ENCODE measurements around the gene KNDC1. TPM values are rescaled to one million over a fixed set of nuclear protein-coding genes. Genes with fewer than 3 reads are reported as not detected.

The KNDC1 gene
- total and polyA plus RNA-seq, 2 of the 4 experiments (the other 2 are of a cell fraction): 0.18 to 1.1 TPM

DNA sequence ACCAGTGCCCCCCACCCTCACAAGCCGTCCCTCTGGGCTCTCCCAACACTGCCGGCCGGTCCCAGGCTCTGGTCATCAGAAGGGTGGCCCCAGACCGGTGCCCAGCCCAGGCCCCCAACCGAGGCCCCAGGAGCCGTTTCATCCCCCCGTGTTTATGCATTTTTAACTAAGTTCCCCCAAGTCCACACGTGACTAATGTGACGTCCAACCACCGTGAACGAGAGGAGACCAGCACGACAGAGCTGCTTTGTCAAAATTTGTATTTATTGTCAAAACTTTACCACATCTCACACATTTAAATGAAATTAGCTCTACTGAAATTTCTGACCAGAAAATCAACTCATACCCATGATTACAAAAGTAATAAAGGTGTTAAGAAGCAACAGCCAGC, 86.2 kb downstream of the KNDC1 start:
- no peak for ATAC-seq (ENCODE audit: low read depth)
- in situ Hi-C loops (cut with MboI; ENCODE audit: low sequenced_read_pairs): no loop called here
- H4K5ac ChIP-seq (ENCODE audit: low read depth, low read length): no peak overlapping the region

More for the DNA sequence above, 86.2 kb downstream of the KNDC1 start:
- no peak overlapping the region for H2BK20ac ChIP-seq (ENCODE audit: low read depth, low read length)
- no peak overlapping the region for H4K8ac ChIP-seq (ENCODE audit: low read depth in 2 of 2, low read length in 2 of 2)
- no peak overlapping the region for H3K27ac ChIP-seq (ENCODE audit: insufficient read depth, low read length)
- H3K4ac ChIP-seq (ENCODE audit: low read depth, low read length): no peak overlapping the region
- no peak overlapping the region for H3K56ac ChIP-seq (ENCODE audit: extremely low read depth, insufficient read depth, low read length)
- no peaks in the 10 kb centered on the region; the same call in 1 of the 2 replicates for H4K20me1 ChIP-seq (ENCODE audit: insufficient read depth, low read length)
- no peak for DNase-seq
- no peak overlapping the region for H2BK15ac ChIP-seq (ENCODE audit: low read depth, low read length)
- H3K27me3 ChIP-seq (ENCODE audit: control insufficient read depth, insufficient read depth, low read length): peaks cover 26% of the 10 kb centered on the region
- H4K91ac ChIP-seq (ENCODE audit: insufficient read depth, low read depth, low read length): no peak overlapping the region
- H3K4me3 ChIP-seq (ENCODE audit: insufficient read depth, low read depth, low read length): no peak overlapping the region
- POLR2A ChIA-PET (ENCODE audit: unreplicated experiment): no interaction called here
- H2AK5ac ChIP-seq (ENCODE audit: low read depth, low read length): no peak overlapping the region
- dilution Hi-C loops (cut with HindIII; ENCODE audit: low sequenced_read_pairs, unreplicated experiment): no loop called here
- no peak overlapping the region for H2BK5ac ChIP-seq (ENCODE audit: low read depth, low read length, poor library complexity, severe bottlenecking)
- no TSS peak for BruUV-seq (replicated peaks)
- no peak overlapping the region for H2BK120ac ChIP-seq (ENCODE audit: low read depth, low read length)
- H3K79me1 ChIP-seq (ENCODE audit: low read depth in 1 of 2, low read length in 2 of 2): no peaks in the 10 kb centered on the region
- no peaks in the 10 kb centered on the region for H3K4me1 ChIP-seq (ENCODE audit: control insufficient read depth, insufficient read depth, low read length)
- H3K23ac ChIP-seq (ENCODE audit: low read depth, low read length): no peak overlapping the region
- H3K18ac ChIP-seq (ENCODE audit: low read depth, low read length): no peak overlapping the region
- peaks cover 4% of the 10 kb centered on the region for H3K9me1 ChIP-seq (ENCODE audit: insufficient read depth, low read length)
- no peak overlapping the region for H3K4me2 ChIP-seq (ENCODE audit: low read depth, low read length)
- H3K36me3 ChIP-seq (ENCODE audit: control insufficient read depth, insufficient read depth, low read length): no peaks in the 10 kb centered on the region
- 52% methylated on average over 5 of the region's 12 CpGs; no CpG with 5 or more reads in 1 of the 2 experiments for WGBS, 2 experiments (ENCODE audit: extremely low coverage in 2 of 2, insufficient read length in 1 of 2)
- no peak overlapping the region for H3K14ac ChIP-seq (replicated peaks; ENCODE audit: low read depth, low read length)
- no peak overlapping the region for H3K9ac ChIP-seq (ENCODE audit: low read depth, low read length)
- no peak overlapping the region for H2AFZ ChIP-seq (replicated peaks; ENCODE audit: low read length, poor library complexity)
- no peak for TF ChIP-seq NFE2L2 (IDR thresholded peaks at IDR 0.05; ENCODE audit: low read depth, low read length)
- TF ChIP-seq BHLHE40 (IDR thresholded peaks at IDR 0.05; ENCODE audit: low read depth, low read length): no peak
- TF ChIP-seq, protein P1, sequence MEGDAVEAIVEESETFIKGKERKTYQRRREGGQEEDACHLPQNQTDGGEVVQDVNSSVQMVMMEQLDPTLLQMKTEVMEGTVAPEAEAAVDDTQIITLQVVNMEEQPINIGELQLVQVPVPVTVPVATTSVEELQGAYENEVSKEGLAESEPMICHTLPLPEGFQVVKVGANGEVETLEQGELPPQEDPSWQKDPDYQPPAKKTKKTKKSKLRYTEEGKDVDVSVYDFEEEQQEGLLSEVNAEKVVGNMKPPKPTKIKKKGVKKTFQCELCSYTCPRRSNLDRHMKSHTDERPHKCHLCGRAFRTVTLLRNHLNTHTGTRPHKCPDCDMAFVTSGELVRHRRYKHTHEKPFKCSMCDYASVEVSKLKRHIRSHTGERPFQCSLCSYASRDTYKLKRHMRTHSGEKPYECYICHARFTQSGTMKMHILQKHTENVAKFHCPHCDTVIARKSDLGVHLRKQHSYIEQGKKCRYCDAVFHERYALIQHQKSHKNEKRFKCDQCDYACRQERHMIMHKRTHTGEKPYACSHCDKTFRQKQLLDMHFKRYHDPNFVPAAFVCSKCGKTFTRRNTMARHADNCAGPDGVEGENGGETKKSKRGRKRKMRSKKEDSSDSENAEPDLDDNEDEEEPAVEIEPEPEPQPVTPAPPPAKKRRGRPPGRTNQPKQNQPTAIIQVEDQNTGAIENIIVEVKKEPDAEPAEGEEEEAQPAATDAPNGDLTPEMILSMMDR (conservative IDR thresholded peaks at IDR 0.05; ENCODE audit: low read depth, low read length): no peak
- no peak for TF ChIP-seq CHD1 (IDR thresholded peaks at IDR 0.05; ENCODE audit: low read depth, low read length)
- no peak for TF ChIP-seq FOS (IDR thresholded peaks at IDR 0.05; ENCODE audit: low read depth, low read length)
- no peak for TF ChIP-seq CEBPB (IDR thresholded peaks at IDR 0.05; ENCODE audit: low read depth, low read length)
- TF ChIP-seq RCOR1 (IDR thresholded peaks at IDR 0.05; ENCODE audit: insufficient replicate concordance, low read length): no peak
- TF ChIP-seq, protein P2, sequence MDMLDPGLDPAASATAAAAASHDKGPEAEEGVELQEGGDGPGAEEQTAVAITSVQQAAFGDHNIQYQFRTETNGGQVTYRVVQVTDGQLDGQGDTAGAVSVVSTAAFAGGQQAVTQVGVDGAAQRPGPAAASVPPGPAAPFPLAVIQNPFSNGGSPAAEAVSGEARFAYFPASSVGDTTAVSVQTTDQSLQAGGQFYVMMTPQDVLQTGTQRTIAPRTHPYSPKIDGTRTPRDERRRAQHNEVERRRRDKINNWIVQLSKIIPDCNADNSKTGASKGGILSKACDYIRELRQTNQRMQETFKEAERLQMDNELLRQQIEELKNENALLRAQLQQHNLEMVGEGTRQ (IDR thresholded peaks at IDR 0.05; ENCODE audit: low read depth, low read length): no peak
- TF ChIP-seq SMC3 (IDR thresholded peaks at IDR 0.05; ENCODE audit: low read depth, low read length): no peak
- no peak for TF ChIP-seq MXI1 (IDR thresholded peaks at IDR 0.05; ENCODE audit: borderline replicate concordance, low read depth, low read length)
- TF ChIP-seq, protein P3, sequence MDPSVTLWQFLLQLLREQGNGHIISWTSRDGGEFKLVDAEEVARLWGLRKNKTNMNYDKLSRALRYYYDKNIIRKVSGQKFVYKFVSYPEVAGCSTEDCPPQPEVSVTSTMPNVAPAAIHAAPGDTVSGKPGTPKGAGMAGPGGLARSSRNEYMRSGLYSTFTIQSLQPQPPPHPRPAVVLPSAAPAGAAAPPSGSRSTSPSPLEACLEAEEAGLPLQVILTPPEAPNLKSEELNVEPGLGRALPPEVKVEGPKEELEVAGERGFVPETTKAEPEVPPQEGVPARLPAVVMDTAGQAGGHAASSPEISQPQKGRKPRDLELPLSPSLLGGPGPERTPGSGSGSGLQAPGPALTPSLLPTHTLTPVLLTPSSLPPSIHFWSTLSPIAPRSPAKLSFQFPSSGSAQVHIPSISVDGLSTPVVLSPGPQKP (IDR thresholded peaks at IDR 0.05; ENCODE audit: borderline replicate concordance, low read depth, low read length): no peak
- TF ChIP-seq MAFK (IDR thresholded peaks at IDR 0.05; ENCODE audit: low read depth, low read length): no peak
- no peak for TF ChIP-seq POLR2A (IDR thresholded peaks at IDR 0.05; ENCODE audit: low read depth, low read length)
- TF ChIP-seq RFX5 (IDR thresholded peaks at IDR 0.05; ENCODE audit: low read depth, low read length): no peak
- no peak for TF ChIP-seq MAZ (IDR thresholded peaks at IDR 0.05; ENCODE audit: borderline replicate concordance, low read depth, low read length)
- no peak for TF ChIP-seq RAD21 (IDR thresholded peaks at IDR 0.05; ENCODE audit: low read length)
- intact Hi-C loops (cut with micrococcal nuclease): no loop called here
- H2AK9ac ChIP-seq (replicated peaks; ENCODE audit: low read depth, low read length, poor library complexity): peak overlapping the region; percentile 61
- no peaks in the 10 kb centered on the region for H3K9me3 ChIP-seq (ENCODE audit: control insufficient read depth, insufficient read depth, low read length)
- CTCF ChIA-PET: no interaction called here
